Vagina (tissue), 2 donors: ENCODE results near the gene BBS2. TPM values are rescaled to one million over a fixed set of nuclear protein-coding genes. Genes with fewer than 3 reads are reported as not detected.
A peak's percentile ranks its signal among the peaks of the same experiment; 100 is the strongest.

ENCODE experiments used
- DNase-seq, 2 donors: peaks; one replicate each; pipeline ENCODE4 v3.0.0-alpha.2; 2017; ENCODE audit errors: extremely low spot score in 2 of 2
- H3K27ac ChIP-seq: fragments of 200-600 bp; sonication (generic); one replicate; pipeline ENCODE4 v1.5.1; 2019
- H3K27me3 ChIP-seq: fragments of 200-600 bp; sonication (generic); one replicate; pipeline ENCODE4 v1.5.1; 2019
- H3K36me3 ChIP-seq, 2 donors: fragments of 200-600 bp; sonication (generic); one replicate each; pipeline ENCODE4 v1.5.1; 2017 to 2019
- H3K4me1 ChIP-seq: fragments of 200-600 bp; sonication (generic); one replicate; pipeline ENCODE4 v1.5.1; 2019
- H3K4me3 ChIP-seq, 2 donors: fragments of 200-600 bp; sonication (generic); 1 replicate in 1 of 2; 2 replicates in 1 of 2; pipeline ENCODE4 v1.5.1; 2016 to 2019
- H3K9me3 ChIP-seq: fragments of 200-600 bp; sonication (generic); one replicate; pipeline ENCODE4 v1.5.1; 2019
- CTCF ChIP-seq, 3 experiments: fragments of 450-650 bp in 2 of 3; fragments of 200-600 bp in 1 of 3; sonication (generic) in 1 of 3; IDR thresholded peaks; one replicate each; pipeline ENCODE4 v1.5.1; 2017 to 2019; ENCODE audit warnings: antibody characterized with exemption in 3 of 3, mild to moderate bottlenecking in 2 of 3, moderate library complexity in 2 of 3
- POLR2A ChIP-seq, 2 donors: fragments of 450-650 bp; IDR thresholded peaks; one replicate each; pipeline ENCODE4 v1.6.1; 2017; ENCODE audit warnings: antibody characterized with exemption in 2 of 2, mild to moderate bottlenecking in 2 of 2, moderate library complexity in 2 of 2
- POLR2AphosphoS5 ChIP-seq, 2 donors: sonication (generic); formaldehyde crosslinking; IDR thresholded peaks; one replicate each; pipeline ENCODE4 v1.9.0; 2017; ENCODE audit warnings: antibody characterized with exemption in 2 of 2, mild to moderate bottlenecking in 2 of 2, low read depth in 1 of 2; ENCODE audit not compliant: insufficient read depth in 1 of 2
- intact Hi-C: fragments of 100-400 bp; cut with DNase I; formaldehyde crosslinking; loops from one replicate; pipeline ENCODE4 v1.15.1; 2023
- total RNA-seq: library from RNA; depleted of rRNA; stranded (reverse); fragments of >200 nt; gene quantifications from one replicate; pipeline ENCODE4 v1.2.3, GENCODE V29; 2016

Gene BBS2
- total RNA-seq, result 89.9 TPM

- Histone ChIP-seq H3K4me1 (peaks cover 54% of the 10 kb centered on the region), H3K9me3 (no peaks in the 10 kb centered on the region), H3K27ac (peak within 1 kb of the TSS; percentile 91), H3K4me3 (peak within 1 kb of the TSS; percentile 79 to 86), H3K27me3 (no peaks in the 10 kb centered on the region), H3K36me3 (no peaks in the 10 kb centered on the region)
- TF ChIP-seq POLR2A (IDR thresholded peaks at IDR 0.05), result peak in 1 of 2 donors; percentile 68
- TF ChIP-seq POLR2AphosphoS5 (IDR thresholded peaks at IDR 0.05; ENCODE audit: insufficient read depth in 1 of 2, low read depth in 1 of 2), result peak; percentile 97
- peak in 2 of 3 experiments; percentile 3 to 16 for TF ChIP-seq CTCF (IDR thresholded peaks at IDR 0.05)
- intact Hi-C loops, result loop anchor here (10.0 kb wide), 1 partner anchor 185 kb away; no protein-coding TSS in a partner anchor
- DNase-seq, result peak in 1 of 2 donors; percentile 90
These were observed at the start of gene BBS2 for GRCh38 chr16:56519459-56520250. Gene BBS2 (minus strand): TSS chr16:56520024. CDS start chr16:56519862, 162 bp downstream.

GRCh38 chr16:56564793-56565477 lies 45.1 kb upstream of the BBS2 start, which contains the start of gene MT4:
Gene MT4 (plus strand): TSS chr16:56565073. CDS start chr16:56565129, 56 bp downstream.
- no peaks in the 10 kb centered on the region for H3K36me3 ChIP-seq
- no peak within 1 kb of the TSS for H3K4me3 ChIP-seq
- no peaks in the 10 kb centered on the region for H3K9me3 ChIP-seq
- no peaks in the 10 kb centered on the region for H3K27me3 ChIP-seq
- TF ChIP-seq POLR2AphosphoS5 (IDR thresholded peaks at IDR 0.05; ENCODE audit: insufficient read depth in 1 of 2, low read depth in 1 of 2), result no peak
- DNase-seq, result no peak
- intact Hi-C loops, result no loop called here
- no peaks in the 10 kb centered on the region for H3K4me1 ChIP-seq
- no peak within 1 kb of the TSS for H3K27ac ChIP-seq

GRCh38 chr16:56561126-56561525 lies 41.3 kb upstream of the BBS2 start:
- intact Hi-C loops, result no loop called here
- Histone ChIP-seq H3K27me3 (no peaks in the 10 kb centered on the region), H3K27ac (no peak overlapping the region), H3K36me3 (no peaks in the 10 kb centered on the region), H3K4me1 (peaks cover 9% of the 10 kb centered on the region), H3K4me3 (no peak overlapping the region), H3K9me3 (no peaks in the 10 kb centered on the region)
- DNase-seq, result no peak
- TF ChIP-seq POLR2AphosphoS5 (IDR thresholded peaks at IDR 0.05; ENCODE audit: insufficient read depth in 1 of 2, low read depth in 1 of 2) (no peak), CTCF (IDR thresholded peaks at IDR 0.05) (no peak), POLR2A (IDR thresholded peaks at IDR 0.05) (no peak)

- Histone ChIP-seq H3K27me3 (no peaks in the 10 kb centered on the region), H3K36me3 (no peaks in the 10 kb centered on the region), H3K4me3 (no peak overlapping the region), H3K4me1 (peaks cover 9% of the 10 kb centered on the region), H3K27ac (no peak overlapping the region), H3K9me3 (no peaks in the 10 kb centered on the region)
- intact Hi-C loops, result no loop called here
- DNase-seq, result no peak
- TF ChIP-seq POLR2AphosphoS5 (IDR thresholded peaks at IDR 0.05; ENCODE audit: insufficient read depth in 1 of 2, low read depth in 1 of 2) (no peak), CTCF (IDR thresholded peaks at IDR 0.05) (no peak), POLR2A (IDR thresholded peaks at IDR 0.05) (no peak)
These were observed 40.6 kb upstream of the BBS2 start for GRCh38 chr16:56560447-56560846.

GRCh38 chr16:56559109-56559508 lies 39.3 kb upstream of the BBS2 start:
- no peak for DNase-seq
- Histone ChIP-seq H3K4me3 (no peak overlapping the region), H3K27ac (no peak overlapping the region), H3K36me3 (no peaks in the 10 kb centered on the region), H3K4me1 (peaks cover 9% of the 10 kb centered on the region), H3K27me3 (no peaks in the 10 kb centered on the region), H3K9me3 (no peaks in the 10 kb centered on the region)
- intact Hi-C loops, result no loop called here
- TF ChIP-seq POLR2A (IDR thresholded peaks at IDR 0.05) (no peak), POLR2AphosphoS5 (IDR thresholded peaks at IDR 0.05; ENCODE audit: insufficient read depth in 1 of 2, low read depth in 1 of 2) (no peak), CTCF (IDR thresholded peaks at IDR 0.05) (no peak)
